ENCODE results near the gene WDR37. TPM values are rescaled to one million over a fixed set of nuclear protein-coding genes. Genes with fewer than 3 reads are reported as not detected.

The WDR37 gene
- total RNA-seq, 1 donor from 2014 or later: 10.9 TPM

DNA sequence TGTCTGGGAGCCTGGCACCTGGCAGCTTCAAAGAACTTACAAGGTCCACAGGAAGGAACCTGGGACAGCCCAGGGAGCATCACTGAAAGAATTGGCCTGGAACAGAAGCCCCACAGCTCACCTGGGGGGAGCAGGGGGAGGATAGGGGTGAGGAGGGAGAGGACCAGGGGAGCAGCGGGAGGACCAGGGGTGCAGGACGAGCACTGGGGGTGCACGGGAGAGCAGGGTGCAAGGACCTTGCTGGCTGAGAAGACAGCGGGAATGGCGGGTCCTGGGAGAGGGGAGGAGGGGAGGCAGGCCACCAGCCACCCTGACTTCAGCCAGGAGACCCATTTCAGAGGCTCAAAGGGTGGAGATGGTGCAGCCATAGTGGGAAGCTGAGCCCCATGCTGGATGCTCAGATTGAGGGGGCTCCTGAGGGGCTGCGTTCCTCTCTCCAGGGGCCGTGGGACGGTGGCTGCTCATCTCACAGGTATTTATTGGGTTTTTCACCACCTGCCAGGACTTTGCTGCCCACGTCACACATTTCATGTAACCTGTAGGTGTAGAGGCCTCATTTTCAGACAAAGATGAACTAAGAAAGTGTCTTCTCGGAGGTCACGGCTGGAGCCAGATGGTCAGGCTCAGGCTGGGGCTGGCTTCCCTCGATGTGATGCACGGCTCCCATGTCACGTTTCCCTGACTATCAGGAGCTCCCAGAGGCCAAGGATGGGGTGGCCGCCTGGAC is 110.1 kb downstream of the WDR37 start:
- Mint-ChIP-seq H3K4me3 (ENCODE audit: unreplicated experiment) (no peak overlapping the region), H3K36me3 (ENCODE audit: low read depth) (no peaks in the 10 kb centered on the region), H3K27me3 (ENCODE audit: low read depth) (peaks cover 42% of the 10 kb centered on the region), H3K4me1 (ENCODE audit: low read depth) (no peaks in the 10 kb centered on the region), H3K27ac (ENCODE audit: unreplicated experiment) (no peak overlapping the region), H3K9me3 (ENCODE audit: low read depth) (no peaks in the 10 kb centered on the region)
- peak; percentile 68 for DNase-seq (ENCODE audit: low spot score)
- TF ChIP-seq, protein P1, sequence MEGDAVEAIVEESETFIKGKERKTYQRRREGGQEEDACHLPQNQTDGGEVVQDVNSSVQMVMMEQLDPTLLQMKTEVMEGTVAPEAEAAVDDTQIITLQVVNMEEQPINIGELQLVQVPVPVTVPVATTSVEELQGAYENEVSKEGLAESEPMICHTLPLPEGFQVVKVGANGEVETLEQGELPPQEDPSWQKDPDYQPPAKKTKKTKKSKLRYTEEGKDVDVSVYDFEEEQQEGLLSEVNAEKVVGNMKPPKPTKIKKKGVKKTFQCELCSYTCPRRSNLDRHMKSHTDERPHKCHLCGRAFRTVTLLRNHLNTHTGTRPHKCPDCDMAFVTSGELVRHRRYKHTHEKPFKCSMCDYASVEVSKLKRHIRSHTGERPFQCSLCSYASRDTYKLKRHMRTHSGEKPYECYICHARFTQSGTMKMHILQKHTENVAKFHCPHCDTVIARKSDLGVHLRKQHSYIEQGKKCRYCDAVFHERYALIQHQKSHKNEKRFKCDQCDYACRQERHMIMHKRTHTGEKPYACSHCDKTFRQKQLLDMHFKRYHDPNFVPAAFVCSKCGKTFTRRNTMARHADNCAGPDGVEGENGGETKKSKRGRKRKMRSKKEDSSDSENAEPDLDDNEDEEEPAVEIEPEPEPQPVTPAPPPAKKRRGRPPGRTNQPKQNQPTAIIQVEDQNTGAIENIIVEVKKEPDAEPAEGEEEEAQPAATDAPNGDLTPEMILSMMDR (IDR thresholded peaks at IDR 0.05): no peak

DNA sequence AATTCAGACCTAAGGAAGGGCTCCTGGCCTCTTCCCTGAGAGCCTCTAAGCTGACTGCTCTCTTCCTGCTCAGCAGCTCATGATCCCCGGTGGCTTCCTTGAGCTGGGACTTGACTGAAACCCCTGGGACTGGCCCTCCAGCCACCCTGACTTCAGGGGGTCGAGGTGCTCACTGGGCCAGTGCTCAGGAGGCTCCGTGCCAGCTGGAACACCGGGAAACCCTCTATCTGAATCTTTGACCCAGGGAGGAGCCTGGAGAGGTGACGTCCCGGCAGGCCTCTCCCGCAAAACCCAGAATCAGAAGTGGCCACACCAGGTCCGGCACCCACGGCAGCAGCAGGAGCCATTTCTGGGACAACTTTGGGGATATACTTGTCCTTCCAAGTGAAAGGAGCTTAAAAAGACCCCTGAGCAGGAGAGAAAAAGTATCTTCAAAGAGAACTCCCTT is 110.7 kb downstream of the WDR37 start:
- peaks cover 42% of the 10 kb centered on the region for H3K27me3 Mint-ChIP-seq (ENCODE audit: low read depth)
- no peaks in the 10 kb centered on the region for H3K36me3 Mint-ChIP-seq (ENCODE audit: low read depth)
- no peaks in the 10 kb centered on the region for H3K9me3 Mint-ChIP-seq (ENCODE audit: low read depth)
- no peak overlapping the region for H3K4me3 Mint-ChIP-seq (ENCODE audit: unreplicated experiment)
- H3K4me1 Mint-ChIP-seq (ENCODE audit: low read depth): no peaks in the 10 kb centered on the region
- TF ChIP-seq, protein P1 (IDR thresholded peaks at IDR 0.05): no peak
- peak; percentile 51 for DNase-seq (ENCODE audit: low spot score)
- H3K27ac Mint-ChIP-seq (ENCODE audit: unreplicated experiment): no peak overlapping the region

DNA sequence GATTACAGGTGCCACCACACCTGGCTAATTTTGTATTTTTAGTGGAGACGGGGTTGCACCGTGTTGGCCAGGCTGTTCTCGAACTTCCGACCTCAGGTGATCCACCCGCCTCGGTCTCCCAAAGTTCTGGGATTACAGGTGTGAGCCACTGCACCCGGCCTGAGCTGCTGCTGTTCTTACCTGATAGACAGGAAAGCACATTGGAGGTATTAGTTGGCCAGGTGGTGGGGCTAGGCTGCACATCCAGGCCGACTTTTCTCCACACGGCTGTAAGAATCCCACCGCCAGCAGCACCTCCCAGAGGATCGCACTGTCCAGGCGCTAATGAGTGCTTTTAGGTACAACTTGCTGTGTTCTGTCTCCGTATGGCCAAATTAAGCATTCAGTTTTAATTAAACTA is 112.6 kb downstream of the WDR37 start:
- H3K9me3 Mint-ChIP-seq (ENCODE audit: low read depth): no peaks in the 10 kb centered on the region
- no peak overlapping the region for H3K27ac Mint-ChIP-seq (ENCODE audit: unreplicated experiment)
- DNase-seq (ENCODE audit: low spot score): peak; percentile 68
- no peak overlapping the region for H3K4me3 Mint-ChIP-seq (ENCODE audit: unreplicated experiment)
- no peaks in the 10 kb centered on the region for H3K4me1 Mint-ChIP-seq (ENCODE audit: low read depth)
- H3K36me3 Mint-ChIP-seq (ENCODE audit: low read depth): no peaks in the 10 kb centered on the region
- H3K27me3 Mint-ChIP-seq (ENCODE audit: low read depth): peaks cover 29% of the 10 kb centered on the region
- TF ChIP-seq, protein P1 (IDR thresholded peaks at IDR 0.05): no peak

DNA sequence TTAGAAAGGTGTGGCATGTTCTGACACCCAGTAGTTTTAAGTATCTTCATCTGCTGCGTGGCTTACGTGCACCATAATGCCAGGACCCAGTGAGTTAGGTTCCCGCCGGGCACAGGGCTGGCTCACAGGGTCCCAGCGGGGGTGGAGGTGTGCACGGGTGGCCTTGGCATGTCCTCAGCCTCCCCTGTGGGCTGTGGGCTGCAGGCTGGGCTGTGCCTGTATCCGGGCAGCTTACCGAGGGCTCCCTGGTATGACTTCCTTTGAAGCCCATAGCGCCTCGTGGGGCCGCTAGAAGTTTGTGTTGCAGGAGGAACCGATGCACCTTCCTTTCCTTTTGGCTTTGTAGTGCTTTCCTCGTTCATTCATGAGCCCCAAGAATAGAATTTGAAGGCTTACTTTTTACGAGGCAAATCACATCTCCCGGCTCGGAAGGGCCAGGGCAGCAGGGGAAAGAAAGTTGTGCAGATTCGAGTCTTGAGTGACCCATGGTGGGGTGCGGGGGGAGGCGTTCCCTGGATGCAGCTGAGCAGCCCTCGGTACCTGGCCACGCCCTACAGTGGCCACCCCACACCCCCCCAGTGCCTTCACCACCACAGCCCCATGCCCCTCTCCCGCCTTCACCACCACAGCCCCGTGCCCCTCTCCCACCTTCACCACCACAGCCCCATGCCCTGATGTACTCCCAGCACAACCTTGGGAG is 113.2 kb downstream of the WDR37 start:
- peaks cover 29% of the 10 kb centered on the region for H3K27me3 Mint-ChIP-seq (ENCODE audit: low read depth)
- H3K27ac Mint-ChIP-seq (ENCODE audit: unreplicated experiment): no peak overlapping the region
- H3K36me3 Mint-ChIP-seq (ENCODE audit: low read depth): no peaks in the 10 kb centered on the region
- no peaks in the 10 kb centered on the region for H3K9me3 Mint-ChIP-seq (ENCODE audit: low read depth)
- H3K4me1 Mint-ChIP-seq (ENCODE audit: low read depth): no peaks in the 10 kb centered on the region
- TF ChIP-seq, protein P1 (IDR thresholded peaks at IDR 0.05): no peak
- H3K4me3 Mint-ChIP-seq (ENCODE audit: unreplicated experiment): no peak overlapping the region
- peak; percentile 78 for DNase-seq (ENCODE audit: low spot score)

DNA sequence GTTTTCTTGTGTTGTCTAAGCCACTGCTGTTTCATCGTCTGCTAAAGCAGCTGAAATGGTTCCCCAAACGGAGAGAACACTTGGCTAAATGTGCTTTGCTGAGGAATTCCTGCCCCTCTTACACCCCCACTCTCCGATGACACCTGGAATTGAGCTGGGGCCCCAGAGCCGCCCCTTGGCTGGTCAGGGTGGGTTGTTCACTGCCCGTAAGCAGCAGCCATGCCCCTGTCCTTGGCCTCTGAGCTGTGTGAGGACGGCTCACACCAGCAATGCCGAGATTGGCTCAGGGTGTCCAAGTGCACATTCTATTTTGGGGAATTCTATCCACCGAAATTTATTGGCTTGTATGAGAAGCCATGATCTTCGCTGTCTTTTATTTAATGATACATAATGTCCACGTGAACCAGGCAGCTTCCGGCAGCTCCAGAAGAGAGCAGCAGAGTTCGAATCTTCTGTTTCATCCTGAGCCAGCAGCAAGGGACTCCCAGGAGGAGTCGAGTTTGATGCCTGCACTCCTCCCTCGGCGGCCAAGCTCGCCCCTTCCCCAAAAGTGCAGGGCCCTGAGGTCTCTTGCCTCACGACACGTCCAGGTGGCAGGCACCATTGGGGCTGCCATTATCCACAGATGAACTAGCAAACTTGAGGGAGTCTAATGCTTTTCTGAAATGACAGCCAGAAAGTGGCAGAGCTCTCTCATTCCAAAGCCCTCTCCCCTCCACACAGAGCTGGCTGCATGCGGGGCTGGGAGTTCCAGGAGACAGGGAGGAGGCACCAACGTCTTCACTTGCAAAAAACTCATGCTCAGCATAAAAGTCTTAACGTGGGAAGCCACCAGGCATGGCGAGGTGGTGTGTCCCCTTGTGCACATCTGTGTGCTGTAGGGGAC is 114.0 kb downstream of the WDR37 start:
- Mint-ChIP-seq H3K36me3 (ENCODE audit: low read depth) (no peaks in the 10 kb centered on the region), H3K9me3 (ENCODE audit: low read depth) (no peaks in the 10 kb centered on the region), H3K4me3 (ENCODE audit: unreplicated experiment) (no peak overlapping the region), H3K27ac (ENCODE audit: unreplicated experiment) (no peak overlapping the region), H3K27me3 (ENCODE audit: low read depth) (peaks cover 24% of the 10 kb centered on the region), H3K4me1 (ENCODE audit: low read depth) (no peaks in the 10 kb centered on the region)
- DNase-seq (ENCODE audit: low spot score): peak; percentile 52
- TF ChIP-seq, protein P1 (IDR thresholded peaks at IDR 0.05): no peak
